Adrenal gland (tissue), 12 donors: ENCODE results near the gene ZNF467. TPM values are rescaled to one million over a fixed set of nuclear protein-coding genes. Genes with fewer than 3 reads are reported as not detected.

ENCODE experiments used
- DNase-seq, 7 donors: peaks; one replicate each; pipeline ENCODE4 v3.0.0-alpha.2; 2019 to 2020
- H3K27ac ChIP-seq, 5 donors: fragments of 200-600 bp; sonication (generic) in 4 of 5; 1 replicate in 3 of 5; 2 replicates in 2 of 5; pipeline versions ENCODE4 v1.5.1 to v1.8.0; 2016 to 2020; ENCODE audit warnings: mild to moderate bottlenecking in 1 of 5
- H3K27me3 ChIP-seq: fragments of 200-600 bp; 2 replicates; pipeline ENCODE4 v1.8.0; 2021
- H3K36me3 ChIP-seq, 2 donors: fragments of 200-600 bp; replicated peaks in 1 of 2; 1 replicate in 1 of 2; 2 replicates in 1 of 2; pipeline versions ENCODE4 v1.5.1 to v1.8.0; 2018 to 2022
- H3K4me1 ChIP-seq, 2 donors: fragments of 200-600 bp; replicated peaks in 1 of 2; 1 replicate in 1 of 2; 2 replicates in 1 of 2; pipeline versions ENCODE4 v1.5.1 to v1.8.0; 2018 to 2021
- H3K4me3 ChIP-seq, 4 donors: fragments of 200-600 bp; sonication (generic) in 3 of 4; one replicate each; pipeline ENCODE4 v1.5.1; 2016 to 2018
- H3K9me3 ChIP-seq, 3 donors: fragments of 200-600 bp; sonication (generic) in 1 of 3; replicated peaks in 1 of 3; 1 replicate in 2 of 3; 2 replicates in 1 of 3; pipeline versions ENCODE4 v1.5.1 to v1.8.0; 2016 to 2021
- POLR2A ChIP-seq, 2 donors: fragments of 450-650 bp; IDR thresholded peaks; one replicate each; pipeline ENCODE4 v1.6.1; 2017; ENCODE audit warnings: antibody characterized with exemption in 2 of 2, mild to moderate bottlenecking in 2 of 2, moderate library complexity in 1 of 2
- WGBS, 4 donors: extraction: QIAGEN DNeasy Blood & Tissue Kit in 2 of 4; methylation state at CpG; one replicate each; pipeline versions ENCODE4 v1.1.5 to v1.1.7; 2013 to 2017; 5-methylcytosine and 5-hydroxymethylcytosine counted together
- intact Hi-C, 2 donors: fragments of 100-400 bp; cut with DNase I; formaldehyde crosslinking; loops; one replicate each; pipeline versions ENCODE4 v1.14.1 to v1.15.0; 2022 to 2023
- polyA plus RNA-seq, 3 donors: library from polyadenylated mRNA; stranded (reverse); fragments of 200-250 nt in 2 of 3; fragments of 350-450 nt in 1 of 3; fragmentation: Illumina TruSeq in 1 of 3; extraction: RNeasy Lipid Tissue Mini Kit (QIAGEN cat#74804) in 1 of 3; gene quantifications; one replicate each; pipeline ENCODE4 v1.2.3, GENCODE V29; 2013 to 2014
- total RNA-seq, 9 donors: library from RNA; depleted of rRNA in 4 of 9; stranded (reverse); fragments of >200 nt in 4 of 9; fragments of 120-200 nt in 1 of 9; fragmentation: NEBNext Ultra II Directional in 1 of 9; extraction: Animal tissue kit (Norgen Biotek cat#: 25700) in 1 of 9; gene quantifications; one replicate each; pipeline versions ENCODE4 v1.1.0 to v1.2.4, GENCODE V29; 2013 to 2023
- TF ChIP-seq, protein P1 (sequence below), 6 experiments: fragments of 450-650 bp in 4 of 6; fragments of 200-600 bp in 2 of 6; sonication (generic) in 1 of 6; IDR thresholded peaks; 1 replicate in 5 of 6; 2 replicates in 1 of 6; pipeline versions ENCODE4 v1.5.1 to v1.8.0; 2016 to 2021; ENCODE audit warnings: antibody characterized with exemption in 6 of 6, mild to moderate bottlenecking in 2 of 6, moderate library complexity in 1 of 6
- donor health status: healthy with polysubstance abuse.
- donor health status: Bipolar disorder and iron deficiency.
- donor health status: DM: yes; HTN: yes; CAD: no.
- donor health status: DM: no; HTN: no; CAD: no.
- donor health status: DM: no; HTN: no; CAD: no.
- donor health status: DM: yes; HTN: yes; CAD: no.

ZNF467 gene
- total and polyA plus RNA-seq, 12 donors, result 1.2 to 44.2 (median 18.6) TPM

DNA sequence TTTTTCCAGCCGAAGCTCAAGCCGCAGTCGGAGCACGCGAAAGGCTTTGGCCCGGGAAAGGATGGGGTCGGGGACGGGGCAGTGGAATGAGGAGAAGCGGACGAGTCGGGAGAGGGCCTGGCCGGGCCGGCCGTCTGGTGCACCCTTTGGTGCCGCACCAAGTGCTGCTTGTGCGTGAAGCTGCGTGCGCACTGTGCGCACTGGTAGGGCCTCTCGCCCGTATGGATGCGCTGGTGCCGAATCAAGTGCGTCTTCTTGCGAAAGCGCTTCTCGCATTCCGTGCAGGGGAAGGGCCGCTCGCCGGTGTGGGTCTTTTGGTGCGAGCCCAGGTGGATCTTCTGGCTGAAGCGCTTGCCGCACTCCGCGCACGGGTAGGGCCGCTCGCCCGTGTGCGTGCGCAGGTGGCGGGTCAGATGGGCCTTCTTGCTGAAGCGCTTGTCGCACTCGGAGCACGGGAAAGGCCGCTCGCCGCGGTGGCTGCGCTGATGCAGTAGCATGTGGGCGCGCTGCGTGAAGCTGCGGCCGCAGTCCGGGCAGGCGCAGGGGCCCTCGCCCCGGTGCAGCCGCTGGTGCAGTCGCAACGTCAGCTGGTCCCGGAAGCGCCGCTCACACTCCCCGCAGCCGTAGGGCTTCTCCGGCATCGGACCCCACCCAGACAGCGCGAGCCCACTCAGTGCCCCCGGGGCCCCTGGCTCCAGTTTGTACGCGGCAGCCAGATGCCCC, 7.8 kb downstream of the ZNF467 start:
- 50 to 59% (median 53%) methylated on average over 26 to 76 of the region's 76 CpGs for WGBS, 4 donors
- Histone ChIP-seq H3K27ac (no peak overlapping the region), H3K27me3 (peaks cover 7% of the 10 kb centered on the region), H3K36me3 (peaks cover 0 to 28% of the 10 kb centered on the region in 2 donors), H3K4me3 (no peak overlapping the region), H3K4me1 (no peaks in the 10 kb centered on the region), H3K9me3 (no peaks in the 10 kb centered on the region)
- DNase-seq, result no peak
- intact Hi-C loops, result no loop called here
- TF ChIP-seq POLR2A (IDR thresholded peaks at IDR 0.05), result no peak
- TF ChIP-seq, protein P1, sequence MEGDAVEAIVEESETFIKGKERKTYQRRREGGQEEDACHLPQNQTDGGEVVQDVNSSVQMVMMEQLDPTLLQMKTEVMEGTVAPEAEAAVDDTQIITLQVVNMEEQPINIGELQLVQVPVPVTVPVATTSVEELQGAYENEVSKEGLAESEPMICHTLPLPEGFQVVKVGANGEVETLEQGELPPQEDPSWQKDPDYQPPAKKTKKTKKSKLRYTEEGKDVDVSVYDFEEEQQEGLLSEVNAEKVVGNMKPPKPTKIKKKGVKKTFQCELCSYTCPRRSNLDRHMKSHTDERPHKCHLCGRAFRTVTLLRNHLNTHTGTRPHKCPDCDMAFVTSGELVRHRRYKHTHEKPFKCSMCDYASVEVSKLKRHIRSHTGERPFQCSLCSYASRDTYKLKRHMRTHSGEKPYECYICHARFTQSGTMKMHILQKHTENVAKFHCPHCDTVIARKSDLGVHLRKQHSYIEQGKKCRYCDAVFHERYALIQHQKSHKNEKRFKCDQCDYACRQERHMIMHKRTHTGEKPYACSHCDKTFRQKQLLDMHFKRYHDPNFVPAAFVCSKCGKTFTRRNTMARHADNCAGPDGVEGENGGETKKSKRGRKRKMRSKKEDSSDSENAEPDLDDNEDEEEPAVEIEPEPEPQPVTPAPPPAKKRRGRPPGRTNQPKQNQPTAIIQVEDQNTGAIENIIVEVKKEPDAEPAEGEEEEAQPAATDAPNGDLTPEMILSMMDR (IDR thresholded peaks at IDR 0.05), result no peak

DNA sequence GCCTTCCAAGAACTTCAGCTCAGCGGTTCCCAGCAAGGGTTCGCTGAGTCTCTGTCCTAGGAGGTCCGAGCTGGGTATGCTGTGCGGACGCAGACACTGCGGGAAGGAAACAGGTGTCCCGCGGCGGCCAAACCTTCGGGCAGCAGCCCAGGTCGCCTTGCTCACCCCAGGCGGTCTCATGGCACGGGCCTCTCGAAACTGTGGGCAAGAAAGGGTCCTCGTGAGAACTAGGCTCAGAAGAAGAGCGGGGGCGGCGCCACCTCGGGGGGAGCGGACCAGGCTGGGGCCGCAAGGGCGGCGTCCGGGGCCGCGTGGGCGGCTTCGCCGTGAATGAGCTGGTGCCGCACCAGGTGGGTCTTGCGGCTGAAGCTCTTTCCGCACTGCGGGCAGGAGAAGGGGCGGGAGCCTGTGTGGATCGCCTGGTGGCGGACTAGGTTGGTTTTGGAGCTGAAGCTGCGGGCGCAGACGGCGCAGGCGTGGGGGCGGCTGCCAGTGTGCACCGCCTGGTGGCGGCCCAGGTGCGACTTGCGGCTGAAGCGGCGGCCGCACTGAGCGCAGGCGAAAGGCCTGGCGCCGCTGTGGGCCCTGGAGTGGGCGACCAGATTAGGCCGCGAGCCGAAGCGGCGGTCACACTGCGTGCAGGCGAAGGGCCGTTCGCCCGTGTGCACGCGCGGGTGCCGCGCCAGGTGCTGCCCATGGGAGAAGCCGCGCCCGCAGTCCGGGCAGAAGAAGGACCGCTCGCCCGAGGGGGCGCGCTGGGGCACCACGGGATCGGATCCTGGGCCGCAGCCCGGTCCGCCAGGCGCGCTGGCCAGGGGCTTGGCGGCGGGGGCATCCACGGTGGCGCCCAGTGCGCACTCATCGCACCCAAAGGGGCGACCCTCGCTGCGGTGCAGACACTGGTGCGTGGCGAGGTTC, 8.6 kb downstream of the ZNF467 start:
- DNase-seq, result no peak
- Histone ChIP-seq H3K36me3 (peaks cover 0 to 28% of the 10 kb centered on the region in 2 donors), H3K4me1 (no peaks in the 10 kb centered on the region), H3K27ac (no peak overlapping the region), H3K4me3 (no peak overlapping the region), H3K27me3 (peaks cover 7% of the 10 kb centered on the region), H3K9me3 (no peaks in the 10 kb centered on the region)
- intact Hi-C loops, result no loop called here
- TF ChIP-seq POLR2A (IDR thresholded peaks at IDR 0.05), result no peak
- TF ChIP-seq, protein P1 (IDR thresholded peaks at IDR 0.05), result peak in 3 of 6 experiments; percentile 14 to 20 (median 15)
- 48 to 72% (median 55%) methylated on average over 39 to 96 of the region's 96 CpGs for WGBS, 4 donors

DNA sequence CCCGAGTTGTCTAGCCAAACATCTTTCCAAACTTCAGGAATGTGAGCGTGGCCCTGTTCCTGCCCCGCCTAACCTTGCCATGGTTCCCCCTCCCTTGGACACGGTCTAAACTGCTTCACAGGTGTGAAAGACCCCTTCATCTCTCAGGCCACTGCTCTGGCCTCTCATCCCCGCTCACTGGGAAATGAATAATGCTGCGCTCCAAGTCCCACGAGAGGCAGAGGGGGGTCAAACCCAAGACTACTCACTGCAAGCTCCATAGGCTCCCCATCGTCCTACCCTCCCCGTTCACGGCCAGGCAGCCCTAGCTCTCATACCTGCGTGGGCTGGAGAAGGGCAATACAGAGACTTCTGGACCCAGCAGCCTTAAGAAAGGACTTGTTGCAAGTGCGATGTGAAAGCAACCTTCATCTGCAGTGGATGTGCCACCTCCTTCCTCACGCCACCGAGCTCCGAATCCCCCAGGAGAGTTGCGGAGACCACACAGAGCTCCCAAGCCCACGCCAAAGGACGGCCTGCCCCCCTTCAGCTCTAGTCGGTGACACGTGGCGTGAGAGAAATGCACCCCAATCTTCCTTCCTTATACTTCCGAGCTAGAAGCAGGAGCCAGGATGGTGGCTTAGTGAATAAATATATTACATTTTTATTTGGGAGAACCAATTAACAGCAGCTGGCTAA, 9.7 kb downstream of the ZNF467 start:
- intact Hi-C loops, result no loop called here
- no peak overlapping the region for H3K27ac ChIP-seq
- H3K36me3 ChIP-seq, result peaks cover 0 to 19% of the 10 kb centered on the region in 2 donors
- H3K27me3 ChIP-seq, result peaks cover 7% of the 10 kb centered on the region
- no peak for DNase-seq
- H3K4me1 ChIP-seq, result no peaks in the 10 kb centered on the region
- TF ChIP-seq, protein P1 (IDR thresholded peaks at IDR 0.05), result no peak
- no peak for TF ChIP-seq POLR2A (IDR thresholded peaks at IDR 0.05)
- H3K4me3 ChIP-seq, result no peak overlapping the region
- 76 to 79% (median 77%) methylated on average over 12 to 22 of the region's 22 CpGs for WGBS, 4 donors
- H3K9me3 ChIP-seq, result no peaks in the 10 kb centered on the region

DNA sequence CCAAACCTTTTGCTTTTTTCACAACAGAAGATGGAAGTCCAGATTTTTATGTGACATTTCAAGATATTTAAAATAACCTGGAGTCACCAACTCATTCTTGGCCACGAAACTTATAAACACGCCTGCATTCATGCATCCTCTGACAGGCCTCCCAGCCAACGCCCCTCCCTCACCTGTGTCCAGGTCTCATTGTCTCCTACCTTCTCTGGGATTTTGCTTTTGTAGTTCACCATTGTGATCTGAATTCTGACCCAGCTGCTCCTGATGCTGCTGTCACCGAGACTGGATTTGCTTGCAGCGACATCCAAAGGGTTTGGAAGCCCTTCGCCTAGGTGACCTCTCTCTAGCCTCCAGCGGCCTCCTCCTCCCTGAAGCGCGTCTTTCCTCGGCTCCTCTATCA, 10.8 kb downstream of the ZNF467 start:
- Histone ChIP-seq H3K4me3 (no peak overlapping the region), H3K4me1 (no peaks in the 10 kb centered on the region), H3K27me3 (peaks cover 7% of the 10 kb centered on the region), H3K27ac (no peak overlapping the region), H3K36me3 (peaks cover 0 to 8% of the 10 kb centered on the region in 2 donors), H3K9me3 (no peaks in the 10 kb centered on the region)
- no peak for DNase-seq
- WGBS, 4 donors, result 83 to 85% (median 85%) methylated on average over 10 of the region's 10 CpGs
- TF ChIP-seq, protein P1 (IDR thresholded peaks at IDR 0.05), result no peak
- no peak for TF ChIP-seq POLR2A (IDR thresholded peaks at IDR 0.05)
- intact Hi-C loops, result no loop called here
